ENCODE data around the gene NYAP2.

The NYAP2 gene

GRCh38 chr2:225649274-225649673 is 249.8 kb downstream of the NYAP2 start:
- H3K36me3 ChIP-seq, result no peaks in the 10 kb centered on the region
- H3K9me3 ChIP-seq (ENCODE audit: severe bottlenecking), result no peaks in the 10 kb centered on the region
- H3K27ac ChIP-seq, result no peak overlapping the region
- H3K4me3 ChIP-seq (ENCODE audit: low read depth, low read length), result no peak overlapping the region
- no peak for TF ChIP-seq CTCF (IDR thresholded peaks at IDR 0.05; ENCODE audit: low read depth, low read length)
- DNase-seq, result no peak
- H3K27me3 ChIP-seq (ENCODE audit: insufficient read depth, low read depth, severe bottlenecking), result no peaks in the 10 kb centered on the region

GRCh38 chr2:225650041-225650440 is 250.5 kb downstream of the NYAP2 start:
- TF ChIP-seq CTCF (IDR thresholded peaks at IDR 0.05; ENCODE audit: low read depth, low read length), result no peak
- no peaks in the 10 kb centered on the region for H3K9me3 ChIP-seq (ENCODE audit: severe bottlenecking)
- H3K36me3 ChIP-seq, result no peaks in the 10 kb centered on the region
- H3K4me3 ChIP-seq (ENCODE audit: low read depth, low read length), result no peak overlapping the region
- H3K27me3 ChIP-seq (ENCODE audit: insufficient read depth, low read depth, severe bottlenecking), result no peaks in the 10 kb centered on the region
- H3K27ac ChIP-seq, result no peak overlapping the region
- no peak for DNase-seq

GRCh38 chr2:225660262-225661131 is 261.0 kb downstream of the NYAP2 start:
- no peaks in the 10 kb centered on the region for H3K9me3 ChIP-seq (ENCODE audit: severe bottlenecking)
- H3K4me3 ChIP-seq (ENCODE audit: low read depth, low read length), result no peak overlapping the region
- peak; percentile 71 for TF ChIP-seq CTCF (IDR thresholded peaks at IDR 0.05; ENCODE audit: low read depth, low read length)
- no peaks in the 10 kb centered on the region for H3K36me3 ChIP-seq
- no peak overlapping the region for H3K27ac ChIP-seq
- DNase-seq, result peak; percentile 67
- H3K27me3 ChIP-seq (ENCODE audit: insufficient read depth, low read depth, severe bottlenecking), result no peaks in the 10 kb centered on the region

- H3K36me3 ChIP-seq, result no peaks in the 10 kb centered on the region
- no peak for DNase-seq
Observed at GRCh38 chr2:225662101-225662500, 262.6 kb downstream of the NYAP2 start.

GRCh38 chr2:225667445-225667844 is 267.9 kb downstream of the NYAP2 start:
- TF ChIP-seq CTCF (IDR thresholded peaks at IDR 0.05; ENCODE audit: low read depth, low read length), result no peak
- H3K4me3 ChIP-seq (ENCODE audit: low read depth, low read length), result no peak overlapping the region
- no peak overlapping the region for H3K27ac ChIP-seq
- H3K9me3 ChIP-seq (ENCODE audit: severe bottlenecking), result no peaks in the 10 kb centered on the region
- H3K27me3 ChIP-seq (ENCODE audit: insufficient read depth, low read depth, severe bottlenecking), result no peaks in the 10 kb centered on the region
- no peaks in the 10 kb centered on the region for H3K36me3 ChIP-seq
- no peak for DNase-seq

More at GRCh38 chr2:225662101-225662500, 262.6 kb downstream of the NYAP2 start:
- H3K27ac ChIP-seq, result no peak overlapping the region
- no peak overlapping the region for H3K4me3 ChIP-seq (ENCODE audit: low read depth, low read length)
- no peak for TF ChIP-seq CTCF (IDR thresholded peaks at IDR 0.05; ENCODE audit: low read depth, low read length)
- no peaks in the 10 kb centered on the region for H3K27me3 ChIP-seq (ENCODE audit: insufficient read depth, low read depth, severe bottlenecking)
- no peaks in the 10 kb centered on the region for H3K9me3 ChIP-seq (ENCODE audit: severe bottlenecking)
